ENCODE data around the gene JMJD8. TPM values are rescaled to one million over a fixed set of nuclear protein-coding genes. Genes with fewer than 3 reads are reported as not detected.

The JMJD8 gene
- total and polyA plus RNA-seq, 9 of the 15 experiments (the other 6 are each of a cell fraction or from before 2014, with no cell fraction given) = 1.2 to 50.6 (median 29.3) TPM

DNA sequence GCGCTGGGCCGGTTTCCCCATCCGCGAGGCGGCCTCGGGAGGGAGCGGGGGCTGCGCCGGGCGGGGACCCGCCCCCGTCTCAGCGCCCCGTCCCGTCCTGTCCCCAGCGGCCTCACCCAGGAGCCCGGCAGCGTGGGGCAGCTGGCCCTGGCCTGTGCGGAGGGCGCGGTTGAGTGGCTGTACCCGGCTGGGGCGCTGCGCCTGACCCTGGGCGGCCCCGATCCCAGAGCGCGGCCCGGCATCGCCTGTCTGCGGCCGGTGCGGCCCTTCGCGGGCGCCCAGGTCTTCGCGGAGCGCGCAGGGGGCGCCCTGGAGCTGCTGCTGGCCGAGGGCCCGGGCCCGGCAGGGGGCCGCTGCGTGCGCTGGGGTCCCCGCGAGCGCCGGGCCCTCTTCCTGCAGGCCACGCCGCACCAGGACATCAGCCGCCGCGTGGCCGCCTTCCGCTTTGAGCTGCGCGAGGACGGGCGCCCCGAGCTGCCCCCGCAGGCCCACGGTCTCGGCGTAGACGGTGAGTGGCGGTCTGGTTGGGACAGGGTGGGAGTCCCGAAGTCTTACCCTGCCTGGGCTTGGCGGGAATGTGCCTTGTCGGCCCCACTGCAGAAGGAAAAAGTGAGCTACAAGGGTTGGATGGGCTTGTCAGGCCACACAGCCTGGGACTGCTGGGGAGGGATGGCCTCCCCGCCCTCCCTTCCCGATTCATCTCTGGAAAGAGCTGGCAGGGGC, 31.5 kb upstream of the JMJD8 start (continued):
- TF ChIP-seq SIN3B (IDR thresholded peaks at IDR 0.05; ENCODE audit: low read depth) = peak; percentile 8; the same call in 1 of the 2 replicates
- no peak for TF ChIP-seq MXI1 (IDR thresholded peaks at IDR 0.05; ENCODE audit: low read depth, low read length)
- TF ChIP-seq MTA1 (IDR thresholded peaks at IDR 0.05; ENCODE audit: borderline replicate concordance) = no peak
- TF ChIP-seq, protein P1, sequence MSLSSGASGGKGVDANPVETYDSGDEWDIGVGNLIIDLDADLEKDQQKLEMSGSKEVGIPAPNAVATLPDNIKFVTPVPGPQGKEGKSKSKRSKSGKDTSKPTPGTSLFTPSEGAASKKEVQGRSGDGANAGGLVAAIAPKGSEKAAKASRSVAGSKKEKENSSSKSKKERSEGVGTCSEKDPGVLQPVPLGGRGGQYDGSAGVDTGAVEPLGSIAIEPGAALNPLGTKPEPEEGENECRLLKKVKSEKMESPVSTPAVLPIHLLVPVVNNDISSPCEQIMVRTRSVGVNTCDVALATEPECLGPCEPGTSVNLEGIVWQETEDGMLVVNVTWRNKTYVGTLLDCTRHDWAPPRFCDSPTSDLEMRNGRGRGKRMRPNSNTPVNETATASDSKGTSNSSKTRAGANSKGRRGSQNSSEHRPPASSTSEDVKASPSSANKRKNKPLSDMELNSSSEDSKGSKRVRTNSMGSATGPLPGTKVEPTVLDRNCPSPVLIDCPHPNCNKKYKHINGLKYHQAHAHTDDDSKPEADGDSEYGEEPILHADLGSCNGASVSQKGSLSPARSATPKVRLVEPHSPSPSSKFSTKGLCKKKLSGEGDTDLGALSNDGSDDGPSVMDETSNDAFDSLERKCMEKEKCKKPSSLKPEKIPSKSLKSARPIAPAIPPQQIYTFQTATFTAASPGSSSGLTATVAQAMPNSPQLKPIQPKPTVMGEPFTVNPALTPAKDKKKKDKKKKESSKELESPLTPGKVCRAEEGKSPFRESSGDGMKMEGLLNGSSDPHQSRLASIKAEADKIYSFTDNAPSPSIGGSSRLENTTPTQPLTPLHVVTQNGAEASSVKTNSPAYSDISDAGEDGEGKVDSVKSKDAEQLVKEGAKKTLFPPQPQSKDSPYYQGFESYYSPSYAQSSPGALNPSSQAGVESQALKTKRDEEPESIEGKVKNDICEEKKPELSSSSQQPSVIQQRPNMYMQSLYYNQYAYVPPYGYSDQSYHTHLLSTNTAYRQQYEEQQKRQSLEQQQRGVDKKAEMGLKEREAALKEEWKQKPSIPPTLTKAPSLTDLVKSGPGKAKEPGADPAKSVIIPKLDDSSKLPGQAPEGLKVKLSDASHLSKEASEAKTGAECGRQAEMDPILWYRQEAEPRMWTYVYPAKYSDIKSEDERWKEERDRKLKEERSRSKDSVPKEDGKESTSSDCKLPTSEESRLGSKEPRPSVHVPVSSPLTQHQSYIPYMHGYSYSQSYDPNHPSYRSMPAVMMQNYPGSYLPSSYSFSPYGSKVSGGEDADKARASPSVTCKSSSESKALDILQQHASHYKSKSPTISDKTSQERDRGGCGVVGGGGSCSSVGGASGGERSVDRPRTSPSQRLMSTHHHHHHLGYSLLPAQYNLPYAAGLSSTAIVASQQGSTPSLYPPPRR (CRISPR knock-in tag; IDR thresholded peaks at IDR 0.05; ENCODE audit: borderline replicate concordance) = no peak
- TF ChIP-seq RBFOX2 (IDR thresholded peaks at IDR 0.05; ENCODE audit: low read depth, low read length) = 0 out of 2 replicates have a peak, but pooled peaks have one; percentile 11
- TF ChIP-seq NFE2L1 (tag; IDR thresholded peaks at IDR 0.05; ENCODE audit: borderline replicate concordance, low read depth) = no peak
- TF ChIP-seq BCOR (IDR thresholded peaks at IDR 0.05) = no peak
- no peak for TF ChIP-seq RNF2 (IDR thresholded peaks at IDR 0.05)
- TF ChIP-seq ZNF253 (CRISPR knock-in tag; conservative IDR thresholded peaks at IDR 0.05) = no peak
- TF ChIP-seq CCAR2 (IDR thresholded peaks at IDR 0.05; ENCODE audit: low read depth, low read length) = no peak
- TF ChIP-seq NUFIP1 (IDR thresholded peaks at IDR 0.05; ENCODE audit: partially characterized antibody) = no peak
- TF ChIP-seq RUNX1 (IDR thresholded peaks at IDR 0.05; ENCODE audit: low read depth) = no peak
- TF ChIP-seq, protein P2, sequence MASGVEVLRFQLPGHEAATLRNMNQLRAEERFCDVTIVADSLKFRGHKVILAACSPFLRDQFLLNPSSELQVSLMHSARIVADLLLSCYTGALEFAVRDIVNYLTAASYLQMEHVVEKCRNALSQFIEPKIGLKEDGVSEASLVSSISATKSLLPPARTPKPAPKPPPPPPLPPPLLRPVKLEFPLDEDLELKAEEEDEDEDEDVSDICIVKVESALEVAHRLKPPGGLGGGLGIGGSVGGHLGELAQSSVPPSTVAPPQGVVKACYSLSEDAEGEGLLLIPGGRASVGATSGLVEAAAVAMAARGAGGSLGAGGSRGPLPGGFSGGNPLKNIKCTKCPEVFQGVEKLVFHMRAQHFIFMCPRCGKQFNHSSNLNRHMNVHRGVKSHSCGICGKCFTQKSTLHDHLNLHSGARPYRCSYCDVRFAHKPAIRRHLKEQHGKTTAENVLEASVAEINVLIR (CRISPR knock-in tag; IDR thresholded peaks at IDR 0.05) = no peak

All from K562 (cell line).